Measurements from ENCODE around the gene ZFHX3. TPM values are rescaled to one million over a fixed set of nuclear protein-coding genes. Genes with fewer than 3 reads are reported as not detected.
A peak's percentile ranks its signal among the peaks of the same experiment; 100 is the strongest.

ZFHX3 gene
- total RNA-seq, 1 experiment from 2014 or later, result 3.0 TPM

- no peak for DNase-seq (ENCODE audit: low read depth)
These were observed 193.5 kb downstream of the ZFHX3 start for GRCh38 chr16:72854267-72854959.

- no peak for DNase-seq (ENCODE audit: low read depth)
These were observed 194.2 kb downstream of the ZFHX3 start for GRCh38 chr16:72853575-72854266.

GRCh38 chr16:72852421-72852820 lies 195.5 kb downstream of the ZFHX3 start:
- no peak for DNase-seq (ENCODE audit: low read depth)

GRCh38 chr16:72850853-72851252 lies 197.1 kb downstream of the ZFHX3 start:
- no peak for DNase-seq (ENCODE audit: low read depth)

GRCh38 chr16:72850021-72850420 lies 197.9 kb downstream of the ZFHX3 start:
- DNase-seq (ENCODE audit: low read depth), result no peak

- peak; percentile 90 for DNase-seq (ENCODE audit: low read depth)
These were observed 198.9 kb downstream of the ZFHX3 start for GRCh38 chr16:72848759-72849664.

- no peak for DNase-seq (ENCODE audit: low read depth)
These were observed 199.9 kb downstream of the ZFHX3 start for GRCh38 chr16:72848028-72848400.

GRCh38 chr16:72847187-72848027 lies 200.5 kb downstream of the ZFHX3 start:
- peak; percentile 18 for DNase-seq (ENCODE audit: low read depth)

GRCh38 chr16:72846594-72846993 lies 201.3 kb downstream of the ZFHX3 start:
- DNase-seq (ENCODE audit: low read depth), result no peak

GRCh38 chr16:72845322-72846020 lies 202.5 kb downstream of the ZFHX3 start:
- DNase-seq (ENCODE audit: low read depth), result no peak

GRCh38 chr16:72844225-72844920 lies 203.6 kb downstream of the ZFHX3 start:
- no peak for DNase-seq (ENCODE audit: low read depth)

- no peak for DNase-seq (ENCODE audit: low read depth)
These were observed 206.4 kb downstream of the ZFHX3 start for GRCh38 chr16:72841506-72841905.

- DNase-seq (ENCODE audit: low read depth), result no peak
These were observed 207.1 kb downstream of the ZFHX3 start for GRCh38 chr16:72840631-72841381.

- DNase-seq (ENCODE audit: low read depth), result no peak
These were observed 209.0 kb downstream of the ZFHX3 start for GRCh38 chr16:72838951-72839350.

- DNase-seq (ENCODE audit: low read depth), result no peak
These were observed 209.4 kb downstream of the ZFHX3 start for GRCh38 chr16:72838586-72838910.

- DNase-seq (ENCODE audit: low read depth), result no peak
These were observed 209.9 kb downstream of the ZFHX3 start for GRCh38 chr16:72837846-72838585.

GRCh38 chr16:72836985-72837384 lies 210.9 kb downstream of the ZFHX3 start:
- DNase-seq (ENCODE audit: low read depth), result peak; percentile 16

GRCh38 chr16:72836181-72836580 lies 211.7 kb downstream of the ZFHX3 start:
- no peak for DNase-seq (ENCODE audit: low read depth)

GRCh38 chr16:72835086-72835485 lies 212.8 kb downstream of the ZFHX3 start:
- no peak for DNase-seq (ENCODE audit: low read depth)

Measured in HT1080 (cell line).